Heart right ventricle (tissue), 16 donors: ENCODE results near the gene ENDOD1. TPM values are rescaled to one million over a fixed set of nuclear protein-coding genes. Genes with fewer than 3 reads are reported as not detected.

ENCODE experiments used
- ATAC-seq, 8 donors: fragments of 200-7000 bp; cut with Tn5 transposase; one replicate each; pipeline ENCODE4 v1.9.1; 2020; ENCODE audit warnings: mild to moderate bottlenecking in 8 of 8, moderate library complexity in 8 of 8, moderate number of reproducible peaks in 1 of 8
- DNase-seq, 2 donors: peaks; one replicate each; pipeline ENCODE4 v3.0.0-alpha.2; 2020
- H3K27ac ChIP-seq, 10 donors: fragments of 200-600 bp; sonication (generic) in 2 of 10; one replicate each; pipeline versions ENCODE4 v1.5.0 to v1.8.0; 2020 to 2022; ENCODE audit warnings: mild to moderate bottlenecking in 3 of 10
- H3K27me3 ChIP-seq, 7 donors: fragments of 200-600 bp; one replicate each; pipeline ENCODE4 v1.8.0; 2021 to 2022; ENCODE audit warnings: mild to moderate bottlenecking in 2 of 7
- H3K36me3 ChIP-seq, 9 donors: fragments of 200-600 bp; sonication (generic) in 1 of 9; one replicate each; pipeline versions ENCODE4 v1.5.0 to v1.8.0; 2020 to 2022; ENCODE audit warnings: mild to moderate bottlenecking in 2 of 9
- H3K4me1 ChIP-seq, 9 donors: fragments of 200-600 bp; sonication (generic) in 1 of 9; one replicate each; pipeline versions ENCODE4 v1.5.0 to v1.8.0; 2020 to 2022; ENCODE audit warnings: mild to moderate bottlenecking in 4 of 9
- H3K4me3 ChIP-seq, 10 donors: fragments of 200-600 bp; sonication (generic) in 2 of 10; one replicate each; pipeline versions ENCODE4 v1.5.0 to v1.8.0; 2020 to 2022; ENCODE audit warnings: mild to moderate bottlenecking in 7 of 10, moderate library complexity in 2 of 10
- H3K9me3 ChIP-seq, 11 donors: fragments of 200-600 bp in 10 of 11; sonication (generic) in 2 of 11; one replicate each; pipeline versions ENCODE4 v1.5.0 to v1.8.0; 2013 to 2022; ENCODE audit warnings: mild to moderate bottlenecking in 2 of 11, control low read depth in 1 of 11, moderate library complexity in 1 of 11
- WGBS, 2 donors: extraction: QIAGEN DNeasy Blood & Tissue Kit; methylation state at CpG; one replicate each; pipeline ENCODE4 v1.1.7; 2013; ENCODE audit warnings: inconsistent platforms in 1 of 2; 5-methylcytosine and 5-hydroxymethylcytosine counted together
- intact Hi-C, 10 donors: fragments of 100-400 bp; cut with DNase I; formaldehyde crosslinking; loops; one replicate each; pipeline versions ENCODE4 v1.11.1 to v1.14.2; 2022
- polyA plus RNA-seq, 2 donors: library from polyadenylated mRNA; stranded (reverse); fragments of 200-250 nt; gene quantifications; one replicate each; pipeline ENCODE4 v1.2.3, GENCODE V29; 2013
- total RNA-seq, 10 donors: library from RNA; stranded (reverse); fragmentation: NEBNext Ultra II Directional in 3 of 10; extraction: Animal tissue kit (Norgen Biotek cat#: 25700) in 3 of 10; gene quantifications; one replicate each; pipeline versions ENCODE4 v1.2.1 to v1.2.4, GENCODE V29; 2021 to 2023
- TF ChIP-seq, protein P1 (sequence below), 9 donors: fragments of 200-600 bp; sonication (generic) in 2 of 9; IDR thresholded peaks; one replicate each; pipeline versions ENCODE4 v1.5.0 to v1.8.0; 2021 to 2022; ENCODE audit warnings: antibody characterized with exemption in 9 of 9, mild to moderate bottlenecking in 5 of 9, moderate library complexity in 1 of 9
- donor health status: Arrhythmogenic right ventricular cardiomyopathy.
- donor health status: ischemic (EF 13 %, LVEDD 7.1; RV severe dilation, severe dysfunction).
- donor health status: healthy with polysubstance abuse.
- donor health status: DM: no; HTN: yes; CAD: no.
- donor health status: DM: no; HTN: no; CAD: no.
- donor health status: ischemic (EF 25% LVEDD 6.9; RV normal size, moderate dysfunction).
- donor health status: ischemic (EF 25% LVEDD 5.7; RV mildly dilated, moderate dysfunction).
- donor health status: healthy.
- donor health status: DM: yes; HTN: yes; CAD: no.
- donor health status: Ischemic cardiomyopathy.
- donor health status: ischemic (EF 35%, LVEDD 5.7; RV mildly dilated, moderate dysfunction).
- donor health status: nonischemic (EF 11% LVEDD 7.7; RV severe dilation, severe dysfunction).
- donor health status: DM: yes; HTN: yes; CAD: no.
- donor health status: PGD.
- donor health status: ischemic (EF 29% LVEDD 5.4; RV normal size, mild dysfunction).
- donor health status: nonischemic (EF 23%, LVEDD 6.1; RV moderate dilation, normal function).

Gene ENDOD1
- total and polyA plus RNA-seq, 12 donors, result 3.7 to 15.0 (median 11.0) TPM

GRCh38 chr11:95055283-95055897, 34.3 kb upstream of the ENDOD1 start:
- intact Hi-C loops, result no loop called here
- TF ChIP-seq, protein P1, sequence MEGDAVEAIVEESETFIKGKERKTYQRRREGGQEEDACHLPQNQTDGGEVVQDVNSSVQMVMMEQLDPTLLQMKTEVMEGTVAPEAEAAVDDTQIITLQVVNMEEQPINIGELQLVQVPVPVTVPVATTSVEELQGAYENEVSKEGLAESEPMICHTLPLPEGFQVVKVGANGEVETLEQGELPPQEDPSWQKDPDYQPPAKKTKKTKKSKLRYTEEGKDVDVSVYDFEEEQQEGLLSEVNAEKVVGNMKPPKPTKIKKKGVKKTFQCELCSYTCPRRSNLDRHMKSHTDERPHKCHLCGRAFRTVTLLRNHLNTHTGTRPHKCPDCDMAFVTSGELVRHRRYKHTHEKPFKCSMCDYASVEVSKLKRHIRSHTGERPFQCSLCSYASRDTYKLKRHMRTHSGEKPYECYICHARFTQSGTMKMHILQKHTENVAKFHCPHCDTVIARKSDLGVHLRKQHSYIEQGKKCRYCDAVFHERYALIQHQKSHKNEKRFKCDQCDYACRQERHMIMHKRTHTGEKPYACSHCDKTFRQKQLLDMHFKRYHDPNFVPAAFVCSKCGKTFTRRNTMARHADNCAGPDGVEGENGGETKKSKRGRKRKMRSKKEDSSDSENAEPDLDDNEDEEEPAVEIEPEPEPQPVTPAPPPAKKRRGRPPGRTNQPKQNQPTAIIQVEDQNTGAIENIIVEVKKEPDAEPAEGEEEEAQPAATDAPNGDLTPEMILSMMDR (IDR thresholded peaks at IDR 0.05), result no peak
- ATAC-seq (no peak), DNase-seq (no peak)
- Histone ChIP-seq H3K4me1 (no peaks in the 10 kb centered on the region), H3K4me3 (no peak overlapping the region), H3K36me3 (no peaks in the 10 kb centered on the region), H3K9me3 (no peaks in the 10 kb centered on the region), H3K27me3 (peaks cover 0 to 33% (median 12%) of the 10 kb centered on the region in 7 donors), H3K27ac (no peak overlapping the region)
- WGBS, 2 donors, result 40 to 45% methylated on average over 2 of the region's 2 CpGs

- ATAC-seq (peak in 1 of 8 donors; percentile 18), DNase-seq (no peak)
- Histone ChIP-seq H3K4me3 (no peak overlapping the region), H3K27ac (no peak overlapping the region), H3K27me3 (peaks cover 0 to 24% (median 12%) of the 10 kb centered on the region in 7 donors), H3K4me1 (no peaks in the 10 kb centered on the region), H3K36me3 (no peaks in the 10 kb centered on the region), H3K9me3 (no peaks in the 10 kb centered on the region)
- intact Hi-C loops, result no loop called here
- WGBS, 2 donors, result 91 to 94% methylated on average over 8 of the region's 8 CpGs
- TF ChIP-seq, protein P1 (IDR thresholded peaks at IDR 0.05), result no peak
These were observed 31.7 kb upstream of the ENDOD1 start for GRCh38 chr11:95057959-95058358.

DNA sequence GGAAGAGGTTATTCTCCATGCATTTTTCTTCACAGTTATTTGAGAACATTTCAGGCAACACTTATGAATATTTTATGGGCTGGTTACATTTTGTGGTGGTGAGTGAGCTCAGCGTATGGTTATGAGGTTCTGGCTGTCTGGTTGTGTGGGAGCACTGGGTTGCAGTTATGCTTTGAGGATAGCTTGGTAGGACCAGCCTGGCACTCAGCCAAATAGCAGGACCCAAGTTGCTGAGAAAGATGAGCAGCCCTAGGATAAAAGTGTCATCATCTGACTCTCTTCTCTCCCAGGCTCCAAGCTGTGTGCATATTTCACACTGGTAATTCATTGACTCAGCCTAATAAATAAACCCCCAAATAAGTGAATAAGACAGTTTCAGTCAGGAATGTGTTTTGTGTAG, 31.0 kb upstream of the ENDOD1 start:
- no peak for DNase-seq
- 76 to 80% methylated on average over 1 of the region's 1 CpG for WGBS, 2 donors

DNA sequence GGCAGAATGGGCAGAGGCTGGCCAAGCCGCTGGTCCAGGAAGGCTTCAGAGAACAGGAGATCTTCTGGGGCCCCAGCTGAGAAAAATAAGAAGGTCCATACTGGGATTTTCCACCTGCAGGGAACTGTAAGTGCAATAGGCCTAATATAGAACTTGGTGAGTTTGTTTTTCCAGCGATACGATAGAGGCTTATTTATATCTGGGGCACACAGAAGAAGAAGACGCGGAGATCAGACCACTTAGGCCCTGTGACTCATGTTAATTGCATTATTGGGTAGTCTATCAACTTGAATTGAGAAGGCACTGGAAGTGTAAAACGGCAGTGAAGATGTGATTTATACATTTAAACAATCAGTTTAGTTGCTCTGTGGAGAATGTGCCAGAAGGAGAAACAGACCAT, 30.6 kb upstream of the ENDOD1 start:
- Histone ChIP-seq H3K4me1 (no peaks in the 10 kb centered on the region), H3K9me3 (no peaks in the 10 kb centered on the region), H3K27me3 (peaks cover 0 to 14% (median 4%) of the 10 kb centered on the region in 7 donors), H3K36me3 (no peaks in the 10 kb centered on the region), H3K4me3 (no peak overlapping the region), H3K27ac (no peak overlapping the region)
- intact Hi-C loops, result no loop called here
- ATAC-seq, result peak in 1 of 8 donors; percentile 81
- TF ChIP-seq, protein P1 (IDR thresholded peaks at IDR 0.05), result no peak
- 70 to 73% methylated on average over 6 of the region's 6 CpGs for WGBS, 2 donors
- no peak for DNase-seq

More for the DNA sequence above, 31.0 kb upstream of the ENDOD1 start:
- no peak for ATAC-seq
- TF ChIP-seq, protein P1 (IDR thresholded peaks at IDR 0.05), result no peak
- Histone ChIP-seq H3K27ac (no peak overlapping the region), H3K27me3 (peaks cover 0 to 18% (median 7%) of the 10 kb centered on the region in 7 donors), H3K36me3 (no peaks in the 10 kb centered on the region), H3K4me1 (no peaks in the 10 kb centered on the region), H3K9me3 (no peaks in the 10 kb centered on the region), H3K4me3 (no peak overlapping the region)
- intact Hi-C loops, result no loop called here
